ENCODE data around the gene ARHGAP32.

DNA sequence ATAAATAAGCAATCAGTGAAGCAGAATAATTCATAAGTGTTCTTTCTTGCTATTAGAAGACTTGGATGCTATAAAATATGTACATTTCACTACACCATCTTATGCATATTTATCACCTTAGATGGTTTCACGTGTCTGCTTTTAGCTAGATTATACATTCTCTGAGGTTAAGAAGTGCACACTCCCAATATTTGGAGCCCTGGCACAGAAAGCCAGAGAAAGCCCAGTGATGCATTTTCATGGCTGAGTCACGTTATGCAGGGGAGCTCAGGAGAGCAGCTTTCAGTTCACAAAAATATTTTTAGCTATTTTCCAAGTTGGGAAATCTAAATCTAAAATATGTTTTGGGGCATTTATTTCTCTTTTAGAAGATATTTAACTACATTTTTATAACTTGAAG lies 244.4 kb downstream of the ARHGAP32 start:
- TF ChIP-seq, protein P1, sequence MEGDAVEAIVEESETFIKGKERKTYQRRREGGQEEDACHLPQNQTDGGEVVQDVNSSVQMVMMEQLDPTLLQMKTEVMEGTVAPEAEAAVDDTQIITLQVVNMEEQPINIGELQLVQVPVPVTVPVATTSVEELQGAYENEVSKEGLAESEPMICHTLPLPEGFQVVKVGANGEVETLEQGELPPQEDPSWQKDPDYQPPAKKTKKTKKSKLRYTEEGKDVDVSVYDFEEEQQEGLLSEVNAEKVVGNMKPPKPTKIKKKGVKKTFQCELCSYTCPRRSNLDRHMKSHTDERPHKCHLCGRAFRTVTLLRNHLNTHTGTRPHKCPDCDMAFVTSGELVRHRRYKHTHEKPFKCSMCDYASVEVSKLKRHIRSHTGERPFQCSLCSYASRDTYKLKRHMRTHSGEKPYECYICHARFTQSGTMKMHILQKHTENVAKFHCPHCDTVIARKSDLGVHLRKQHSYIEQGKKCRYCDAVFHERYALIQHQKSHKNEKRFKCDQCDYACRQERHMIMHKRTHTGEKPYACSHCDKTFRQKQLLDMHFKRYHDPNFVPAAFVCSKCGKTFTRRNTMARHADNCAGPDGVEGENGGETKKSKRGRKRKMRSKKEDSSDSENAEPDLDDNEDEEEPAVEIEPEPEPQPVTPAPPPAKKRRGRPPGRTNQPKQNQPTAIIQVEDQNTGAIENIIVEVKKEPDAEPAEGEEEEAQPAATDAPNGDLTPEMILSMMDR (IDR thresholded peaks at IDR 0.05; ENCODE audit: low read depth, low read length, poor library complexity, severe bottlenecking), result no peak
- no peak for TF ChIP-seq EZH2phosphoT487 (IDR thresholded peaks at IDR 0.05; ENCODE audit: borderline replicate concordance, low read length)

All from DOHH2 (cell line).